H1 (cell line): ENCODE measurements around the gene ARSB.

Source experiments
- CBX5 ChIP-seq: fragments of 300-800, 300-1000 bp; sonication (generic); IDR thresholded peaks from 2 replicates; pipeline ENCODE4 v1.7.1; 2016; ENCODE audit warnings: antibody characterized with exemption, low read length, low read depth
- EZH2 ChIP-seq: fragments of 200-600 bp; sonication (generic); IDR thresholded peaks from 2 replicates; pipeline ENCODE4 v1.7.1; 2012; ENCODE audit warnings: low read depth, mild to moderate bottlenecking, moderate library complexity, low read length, inconsistent platforms; ENCODE audit not compliant: severe bottlenecking
- MAFK ChIP-seq: IDR thresholded peaks from 2 replicates; pipeline ENCODE4 v1.6.1; 2012; ENCODE audit warnings: low read depth, mild to moderate bottlenecking, improper control_type of control experiment, low read length
- MAX ChIP-seq: IDR thresholded peaks from 2 replicates; pipeline ENCODE4 v1.6.1; 2012; ENCODE audit warnings: inconsistent platforms
- POLR2A ChIP-seq, 2 experiments: IDR thresholded peaks; 1 replicate in 1 of 2; 2 replicates in 1 of 2; pipeline ENCODE4 v1.6.1; 2011; ENCODE audit warnings: low read depth in 2 of 2, low read length in 2 of 2, mild to moderate bottlenecking in 2 of 2; ENCODE audit errors: control extremely low read depth in 1 of 2
- RFX5 ChIP-seq: IDR thresholded peaks from 2 replicates; pipeline ENCODE4 v1.6.1; 2011; ENCODE audit warnings: low read depth, low read length, improper control_type of control experiment, borderline replicate concordance
- YY1 ChIP-seq: IDR thresholded peaks from 2 replicates; pipeline ENCODE4 v1.6.1; 2011; ENCODE audit warnings: low read depth, mild to moderate bottlenecking, low read length
- ZNF274 ChIP-seq: IDR thresholded peaks from 2 replicates; pipeline ENCODE4 v1.7.0; 2012; ENCODE audit warnings: low read length, borderline replicate concordance; ENCODE audit errors: extremely low read depth
- TF ChIP-seq, protein P1 (sequence below), 3 experiments: IDR thresholded peaks; 1 replicate in 2 of 3; 2 replicates in 1 of 3; pipeline versions ENCODE4 v1.5.1 to v1.6.1; 2011; ENCODE audit warnings: low read length in 3 of 3, mild to moderate bottlenecking in 3 of 3, inconsistent platforms in 2 of 3, low read depth in 1 of 3, moderate library complexity in 1 of 3; ENCODE audit not compliant: insufficient read depth in 1 of 3; ENCODE audit errors: control extremely low read depth in 1 of 3

DNA sequence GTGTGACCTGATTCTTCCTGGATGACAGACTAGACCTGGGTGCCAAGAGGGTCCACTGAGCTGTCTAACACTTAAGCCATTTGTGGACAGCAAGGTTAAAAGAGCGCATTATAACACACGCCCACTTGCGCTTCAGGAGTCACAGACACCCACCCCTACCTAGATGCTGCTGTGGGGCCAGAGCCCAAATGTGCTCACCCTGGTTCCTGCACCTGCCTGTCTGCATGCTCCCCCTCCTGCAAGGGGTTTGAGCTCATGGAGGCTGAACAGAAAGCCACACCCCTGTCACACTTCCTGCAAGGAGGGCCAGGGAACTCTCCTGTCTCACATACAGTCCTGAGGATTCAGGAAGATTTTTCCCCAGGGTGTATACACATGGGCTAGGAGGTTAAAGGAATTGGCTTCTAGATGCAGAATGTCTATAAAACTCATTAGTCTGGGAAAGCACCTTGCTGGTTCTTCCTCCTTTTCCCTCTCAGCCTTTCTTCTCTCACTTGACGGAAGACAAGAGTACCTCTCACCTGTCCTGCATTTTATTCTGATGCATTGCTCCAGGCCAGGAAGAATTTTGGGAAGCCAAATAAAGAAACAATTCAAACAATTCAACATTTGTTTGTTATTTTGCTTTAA lies 249.2 kb downstream of the ARSB start:
- TF ChIP-seq POLR2A (IDR thresholded peaks at IDR 0.05; ENCODE audit: control extremely low read depth in 1 of 2, low read depth in 2 of 2, low read length in 2 of 2), result no peak
- no peak for TF ChIP-seq ZNF274
- no peak for TF ChIP-seq RFX5
- no peak for TF ChIP-seq EZH2
- TF ChIP-seq MAFK, result no peak
- no peak for TF ChIP-seq YY1
- TF ChIP-seq, protein P1, sequence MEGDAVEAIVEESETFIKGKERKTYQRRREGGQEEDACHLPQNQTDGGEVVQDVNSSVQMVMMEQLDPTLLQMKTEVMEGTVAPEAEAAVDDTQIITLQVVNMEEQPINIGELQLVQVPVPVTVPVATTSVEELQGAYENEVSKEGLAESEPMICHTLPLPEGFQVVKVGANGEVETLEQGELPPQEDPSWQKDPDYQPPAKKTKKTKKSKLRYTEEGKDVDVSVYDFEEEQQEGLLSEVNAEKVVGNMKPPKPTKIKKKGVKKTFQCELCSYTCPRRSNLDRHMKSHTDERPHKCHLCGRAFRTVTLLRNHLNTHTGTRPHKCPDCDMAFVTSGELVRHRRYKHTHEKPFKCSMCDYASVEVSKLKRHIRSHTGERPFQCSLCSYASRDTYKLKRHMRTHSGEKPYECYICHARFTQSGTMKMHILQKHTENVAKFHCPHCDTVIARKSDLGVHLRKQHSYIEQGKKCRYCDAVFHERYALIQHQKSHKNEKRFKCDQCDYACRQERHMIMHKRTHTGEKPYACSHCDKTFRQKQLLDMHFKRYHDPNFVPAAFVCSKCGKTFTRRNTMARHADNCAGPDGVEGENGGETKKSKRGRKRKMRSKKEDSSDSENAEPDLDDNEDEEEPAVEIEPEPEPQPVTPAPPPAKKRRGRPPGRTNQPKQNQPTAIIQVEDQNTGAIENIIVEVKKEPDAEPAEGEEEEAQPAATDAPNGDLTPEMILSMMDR (IDR thresholded peaks at IDR 0.05; ENCODE audit: control extremely low read depth in 1 of 3, insufficient read depth in 1 of 3, low read depth in 1 of 3, low read length in 3 of 3), result no peak
- no peak for TF ChIP-seq MAX
- no peak for TF ChIP-seq CBX5
